Fibroblast of upper back skin (primary cell): Measurements from ENCODE around the gene PROM2.

Source experiments
- DNase-seq: peaks from one replicate; pipeline ENCODE4 v3.0.0-alpha.2; 2013

PROM2 gene

DNA sequence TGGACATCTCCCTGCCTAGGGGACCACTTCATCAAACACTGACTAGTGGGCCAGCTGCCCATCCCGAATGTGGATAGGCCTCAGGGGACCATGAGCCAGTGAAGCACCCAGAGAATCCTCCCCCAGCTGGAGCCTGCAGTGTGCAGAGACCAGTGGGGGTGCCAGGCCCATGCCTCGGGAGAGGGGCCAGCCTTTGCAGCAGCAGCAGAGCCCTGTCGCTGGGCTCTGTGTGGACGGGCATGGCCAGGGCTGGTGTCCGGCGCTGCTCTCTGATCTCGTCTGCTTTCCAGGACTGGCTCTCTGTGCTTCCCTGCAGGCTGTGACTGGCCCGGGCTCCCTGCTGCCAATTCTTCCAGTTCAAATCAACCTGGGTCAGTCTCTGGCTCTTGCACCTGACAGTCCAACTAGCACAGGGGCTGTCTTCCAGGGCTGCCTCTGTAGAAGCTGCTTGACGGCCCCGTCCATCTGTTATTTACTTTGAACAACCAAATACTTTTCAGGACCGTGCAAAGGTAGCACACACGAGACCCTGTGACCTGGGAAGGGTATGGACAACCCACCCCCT is 34.3 kb downstream of the PROM2 start:
- DNase-seq, result no peak

GRCh38 chr2:95309599-95309998 is 35.4 kb downstream of the PROM2 start:
- DNase-seq, result no peak

DNA sequence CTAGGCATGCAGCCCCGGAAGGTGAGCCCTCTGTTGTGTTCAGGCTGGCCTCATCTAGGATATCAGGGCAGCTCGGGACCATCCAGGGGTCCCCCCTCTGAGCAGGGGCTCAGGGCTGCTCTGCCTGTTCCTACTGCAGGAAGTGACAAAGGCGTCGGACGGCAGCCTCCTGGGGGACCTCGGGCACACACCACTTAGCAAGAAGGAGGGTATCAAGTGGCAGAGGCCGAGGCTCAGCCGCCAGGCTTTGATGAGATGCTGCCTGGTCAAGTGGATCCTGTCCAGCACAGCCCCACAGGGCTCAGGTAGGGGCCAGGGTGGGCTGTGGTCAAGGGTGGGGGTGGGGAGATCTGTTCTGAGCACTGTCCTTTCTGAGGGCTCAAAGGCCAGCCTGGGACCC is 36.0 kb downstream of the PROM2 start:
- DNase-seq, result no peak

DNA sequence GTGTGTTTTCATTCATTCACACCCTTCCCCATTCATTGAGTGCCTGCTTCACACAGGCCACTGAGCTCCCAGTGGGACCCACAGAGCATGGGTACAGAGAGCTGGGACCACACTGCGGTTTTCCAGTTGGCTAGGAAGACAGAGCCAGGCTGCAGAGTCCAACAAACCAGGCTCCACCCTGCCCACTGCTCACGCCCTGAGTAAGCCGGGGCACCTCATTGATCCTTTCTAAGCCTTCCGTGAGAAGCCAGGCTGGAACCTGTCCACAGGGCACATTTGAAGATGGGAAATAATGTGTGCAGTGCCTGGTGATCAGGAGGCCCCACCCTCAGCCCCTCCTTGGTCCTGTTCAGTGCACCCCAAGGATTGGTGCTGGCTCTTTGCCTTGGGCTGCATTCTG is 36.4 kb downstream of the PROM2 start:
- no peak for DNase-seq

- DNase-seq, result no peak
Observed at GRCh38 chr2:95311815-95312542, 37.7 kb downstream of the PROM2 start.

- no peak for DNase-seq
Observed at GRCh38 chr2:95312543-95313201, 38.4 kb downstream of the PROM2 start.

DNA sequence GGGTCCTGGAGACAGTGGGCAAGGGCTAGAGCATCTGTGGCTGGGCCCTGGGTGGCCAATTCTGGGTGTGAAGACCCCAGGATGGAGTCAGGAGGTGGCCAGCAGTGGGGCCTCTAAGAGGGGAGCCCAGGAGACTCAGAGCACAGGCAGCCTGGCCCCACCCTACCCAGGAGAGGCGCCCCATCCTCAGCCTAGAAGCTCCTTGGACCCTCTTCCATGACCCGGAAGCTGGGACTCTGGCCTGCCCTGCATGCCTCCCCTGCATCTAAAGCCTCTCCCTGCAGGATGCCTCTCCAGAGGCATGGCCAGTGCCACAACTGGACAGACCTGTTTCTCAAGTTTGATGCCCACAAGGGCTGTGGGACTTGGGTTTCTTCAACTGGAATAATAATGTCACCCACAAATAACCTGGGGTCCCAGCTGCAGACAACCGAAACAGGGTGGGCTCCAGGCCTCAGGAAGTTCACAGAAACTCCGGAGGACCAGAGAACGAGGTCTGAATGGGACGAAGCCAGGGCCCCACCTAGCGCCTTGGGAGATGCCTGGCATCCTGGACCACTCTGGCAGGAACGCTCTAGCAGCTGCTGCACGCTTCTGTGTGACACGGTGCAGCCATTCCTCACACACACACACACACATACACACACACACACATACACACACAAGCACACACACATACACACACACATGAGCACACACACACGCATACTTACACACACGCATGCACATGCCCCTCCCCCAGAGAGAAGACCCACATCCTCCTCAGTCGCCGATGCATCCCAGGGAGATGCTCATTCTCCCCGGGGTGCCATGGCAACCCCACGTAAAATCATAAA is 39.3 kb downstream of the PROM2 start:
- DNase-seq, result no peak

GRCh38 chr2:95314598-95314963 is 40.3 kb downstream of the PROM2 start:
- no peak for DNase-seq

GRCh38 chr2:95314964-95315611 is 40.8 kb downstream of the PROM2 start:
- DNase-seq, result peak; percentile 20

DNA sequence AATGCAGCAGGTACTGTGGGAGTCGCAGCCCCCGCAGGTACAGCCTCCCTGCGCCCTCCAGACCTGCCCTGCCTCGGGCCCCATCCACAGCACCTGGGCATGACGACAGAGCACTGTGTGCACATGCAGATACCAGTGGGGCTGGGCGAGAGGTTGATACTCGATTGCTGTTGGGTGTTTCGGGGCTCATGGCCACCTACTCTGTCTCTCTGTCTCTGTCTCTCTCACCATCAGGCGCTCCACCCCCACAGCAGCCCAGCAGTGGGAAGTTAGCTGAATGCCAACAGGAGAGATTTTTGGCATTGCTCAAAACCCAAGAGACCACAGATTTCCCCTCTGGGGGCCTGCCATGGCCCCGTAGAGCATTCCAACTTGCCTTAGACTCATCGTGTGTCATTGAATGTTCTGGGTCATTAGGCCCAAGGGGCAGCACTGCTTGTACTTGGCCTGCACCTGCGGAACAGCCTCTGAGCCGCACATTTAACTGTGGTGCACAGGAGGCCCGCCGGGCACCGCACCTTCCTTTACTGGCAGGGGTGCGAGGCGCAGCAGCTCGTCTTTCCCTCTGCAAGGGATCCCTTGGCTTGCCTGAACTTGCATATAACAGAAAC is 41.7 kb downstream of the PROM2 start:
- DNase-seq, result peak; percentile 74

- DNase-seq, result peak; percentile 50
Observed at GRCh38 chr2:95316466-95317122, 42.3 kb downstream of the PROM2 start.

DNA sequence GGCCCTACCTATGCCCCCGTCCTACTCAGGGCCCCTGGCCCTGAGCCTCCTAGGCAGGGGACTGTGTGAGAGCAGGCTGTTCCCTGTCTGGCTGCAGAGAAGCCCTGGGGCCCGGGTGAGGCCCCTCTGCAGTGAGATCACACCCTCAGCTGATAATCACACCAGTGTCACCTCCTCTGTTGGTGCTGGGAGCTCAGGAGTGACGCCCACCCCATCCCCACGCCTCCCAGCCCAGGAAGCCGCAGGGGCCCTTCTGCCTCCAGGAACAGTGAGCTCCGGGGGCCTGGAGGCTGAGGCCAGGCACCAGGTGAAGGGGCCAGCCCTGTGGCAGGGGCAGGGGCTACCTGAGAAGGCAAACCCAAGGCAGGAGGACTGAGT is 42.9 kb downstream of the PROM2 start:
- DNase-seq, result no peak

DNA sequence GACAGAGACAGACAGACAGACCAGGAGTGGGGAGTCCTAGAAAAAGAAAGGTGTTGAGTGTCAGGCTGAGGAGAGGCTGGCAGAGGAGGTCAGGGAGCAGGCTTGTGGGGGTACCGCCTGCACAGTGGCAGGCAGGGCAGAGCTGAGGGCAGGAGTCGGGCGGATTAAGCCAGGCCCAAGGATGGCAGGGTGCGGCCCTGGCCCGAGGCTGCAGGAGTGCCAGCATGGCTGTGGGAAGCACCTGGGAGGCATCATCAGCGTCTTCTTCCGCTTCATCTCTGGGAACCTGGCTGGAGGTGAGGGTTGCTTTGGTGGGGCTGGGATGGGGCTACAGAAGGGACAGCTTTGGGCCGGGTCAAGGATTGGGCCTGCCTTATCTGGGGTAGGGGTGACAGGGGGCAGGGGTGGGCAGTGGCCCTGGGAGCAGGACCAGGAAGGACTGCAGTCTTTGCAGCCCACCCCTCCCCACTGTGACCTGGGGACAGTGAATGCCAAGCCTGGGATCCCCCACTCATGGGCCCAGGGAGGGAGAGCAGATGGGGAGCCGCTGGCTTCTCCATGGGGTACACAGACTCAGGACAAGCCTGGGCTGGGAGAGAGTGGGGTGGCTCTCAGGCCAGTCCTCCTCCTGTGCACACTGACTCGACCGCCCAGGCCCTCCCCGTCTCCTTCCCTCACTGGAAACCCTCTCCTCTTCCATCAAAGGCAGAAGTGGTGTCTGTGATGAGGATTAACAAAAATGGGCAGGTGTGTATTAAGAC is 43.6 kb downstream of the PROM2 start:
- no peak for DNase-seq

- DNase-seq, result no peak
Observed at GRCh38 chr2:95318431-95319220, 44.4 kb downstream of the PROM2 start.

DNA sequence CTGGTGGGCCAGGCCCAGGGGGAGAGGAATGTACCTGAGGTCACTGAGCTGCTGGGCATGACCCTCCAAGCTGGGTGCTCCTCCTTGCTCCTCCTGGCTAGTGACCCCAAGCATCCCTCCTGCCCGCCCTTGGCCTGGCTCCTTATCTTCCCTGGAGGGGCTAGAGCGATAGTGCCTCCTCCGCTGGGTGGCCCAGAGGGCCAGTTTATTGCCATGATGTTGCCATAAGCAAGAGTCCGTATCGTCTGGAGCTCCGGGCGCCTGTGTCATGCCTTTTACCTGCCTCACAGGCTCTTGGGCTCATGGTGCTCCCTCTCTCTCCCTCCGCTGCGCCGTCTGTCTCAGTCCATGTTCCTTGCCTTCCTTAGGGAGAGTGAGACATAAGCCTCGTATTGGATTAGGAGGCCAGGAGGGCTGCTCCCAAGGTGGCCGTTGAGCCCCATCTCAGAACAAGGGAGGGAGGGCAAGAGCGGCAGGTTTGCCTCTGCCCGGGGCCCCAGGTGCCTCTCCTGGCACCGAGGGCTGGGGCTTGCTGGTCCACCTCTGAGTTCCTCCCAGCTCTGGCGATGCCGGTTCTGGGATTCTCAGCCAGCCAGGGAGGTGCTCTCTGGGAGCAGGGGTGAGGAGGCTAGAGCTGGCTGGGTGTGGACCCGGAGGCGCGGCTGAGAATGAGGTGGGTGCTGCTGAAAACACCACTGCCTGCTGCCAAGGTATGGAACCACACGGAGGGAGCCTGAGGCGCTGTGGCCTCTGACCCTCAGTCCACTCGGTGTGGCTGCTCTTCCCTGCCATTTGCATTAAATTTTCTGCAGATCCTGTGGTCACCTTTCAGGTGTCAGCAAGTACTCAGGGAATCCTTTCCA is 45.5 kb downstream of the PROM2 start:
- no peak for DNase-seq

DNA sequence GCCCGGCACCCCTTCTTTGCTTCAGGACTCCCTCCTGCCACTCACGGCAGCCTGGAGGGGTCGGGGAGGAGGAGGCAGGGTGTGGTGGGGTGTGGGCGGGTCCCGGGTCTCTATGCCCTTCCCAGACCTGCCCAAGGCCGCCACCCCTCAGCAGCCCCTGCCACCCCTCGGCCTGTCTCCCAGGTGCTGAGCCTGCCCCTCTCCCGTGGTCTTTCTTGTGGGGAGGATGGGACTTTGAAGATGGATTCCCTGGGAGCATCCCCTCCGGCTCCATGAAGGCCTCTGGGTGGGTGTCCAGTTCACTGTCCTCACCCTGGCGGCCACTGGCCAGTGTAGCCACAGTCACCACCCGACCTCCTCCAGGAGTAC is 46.1 kb downstream of the PROM2 start:
- DNase-seq, result no peak

DNA sequence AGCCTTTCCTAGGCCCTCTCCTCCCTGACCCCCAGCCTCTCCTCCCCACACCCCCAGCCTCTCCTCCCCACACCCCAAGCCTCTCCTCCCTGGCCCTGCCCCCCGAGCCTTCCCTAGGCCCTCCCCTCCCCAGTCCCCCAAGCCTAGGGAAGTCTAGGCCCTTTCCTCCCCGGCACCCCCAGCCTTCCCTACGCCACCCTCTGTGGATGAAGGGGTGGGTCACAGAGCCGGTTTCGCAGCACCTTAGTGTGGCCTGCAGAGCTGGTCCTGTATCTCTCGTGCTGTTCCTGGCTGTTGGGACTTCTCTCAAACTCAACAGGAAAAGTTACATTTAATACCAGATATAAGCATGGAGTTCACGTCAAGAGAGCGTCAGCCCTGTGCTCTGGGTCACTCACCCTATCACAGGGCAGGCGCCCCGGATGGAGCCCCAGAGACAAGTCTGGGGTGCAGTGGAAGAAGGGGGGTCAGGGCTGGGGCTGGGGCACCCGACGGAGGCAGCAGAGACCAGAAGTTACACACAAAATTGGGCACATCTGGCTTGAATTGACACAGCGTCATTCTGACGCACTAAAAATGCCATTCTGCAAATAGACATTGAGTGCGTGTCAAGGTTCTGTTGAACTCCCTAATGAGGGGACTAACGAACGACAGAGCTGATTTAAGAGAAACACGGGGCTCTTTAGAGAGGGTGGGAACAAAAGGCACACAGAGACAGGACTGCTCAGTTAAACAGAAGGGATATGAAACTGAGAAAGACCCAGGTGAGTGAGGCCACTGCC is 46.9 kb downstream of the PROM2 start:
- peak; percentile 72 for DNase-seq

DNA sequence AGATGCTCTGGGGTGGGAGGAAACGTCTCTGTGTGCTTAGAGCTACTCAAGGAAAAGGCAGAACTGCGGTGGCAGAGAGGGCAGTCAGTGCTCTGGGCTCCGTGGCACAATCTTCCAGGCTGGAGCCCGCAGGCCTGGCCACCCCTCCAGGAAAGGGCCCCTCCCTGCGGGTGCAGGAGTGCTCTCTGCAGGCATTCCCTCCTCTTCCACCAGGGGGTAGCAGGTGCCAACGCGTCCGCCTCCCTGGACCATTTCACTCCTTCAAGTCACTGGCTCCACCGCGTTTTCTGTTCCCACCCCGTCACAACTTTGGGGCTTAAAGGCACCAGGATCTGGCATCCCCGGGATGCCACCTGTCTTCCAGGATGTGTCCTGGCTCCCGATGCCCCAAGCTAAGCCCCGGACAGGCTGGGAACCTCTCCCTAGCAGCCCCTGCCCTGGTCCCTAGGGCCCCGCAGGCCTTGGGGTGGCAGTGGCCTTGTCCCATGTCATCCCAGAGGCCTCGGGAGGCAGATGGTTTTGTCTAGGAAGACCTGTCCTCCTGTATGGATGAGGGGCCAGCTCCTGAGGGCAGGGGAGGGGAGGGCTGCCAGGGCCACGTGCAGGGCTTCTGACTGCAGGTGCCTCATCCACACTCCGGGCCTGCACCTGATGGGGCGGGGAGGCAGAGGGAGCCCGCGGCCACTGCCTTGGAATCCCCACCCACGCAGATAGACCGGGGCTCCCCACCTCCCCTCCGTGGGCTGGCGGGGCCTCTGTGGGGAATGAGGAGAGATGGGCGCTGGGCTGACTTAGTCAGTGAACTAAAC is 49.3 kb downstream of the PROM2 start:
- no peak for DNase-seq
